Measurements from ENCODE around the gene TWF2. TPM values are rescaled to one million over a fixed set of nuclear protein-coding genes. Genes with fewer than 3 reads are reported as not detected.

TWF2 gene
- total RNA-seq, 1 experiment from 2014 or later = 44.8 TPM

DNA sequence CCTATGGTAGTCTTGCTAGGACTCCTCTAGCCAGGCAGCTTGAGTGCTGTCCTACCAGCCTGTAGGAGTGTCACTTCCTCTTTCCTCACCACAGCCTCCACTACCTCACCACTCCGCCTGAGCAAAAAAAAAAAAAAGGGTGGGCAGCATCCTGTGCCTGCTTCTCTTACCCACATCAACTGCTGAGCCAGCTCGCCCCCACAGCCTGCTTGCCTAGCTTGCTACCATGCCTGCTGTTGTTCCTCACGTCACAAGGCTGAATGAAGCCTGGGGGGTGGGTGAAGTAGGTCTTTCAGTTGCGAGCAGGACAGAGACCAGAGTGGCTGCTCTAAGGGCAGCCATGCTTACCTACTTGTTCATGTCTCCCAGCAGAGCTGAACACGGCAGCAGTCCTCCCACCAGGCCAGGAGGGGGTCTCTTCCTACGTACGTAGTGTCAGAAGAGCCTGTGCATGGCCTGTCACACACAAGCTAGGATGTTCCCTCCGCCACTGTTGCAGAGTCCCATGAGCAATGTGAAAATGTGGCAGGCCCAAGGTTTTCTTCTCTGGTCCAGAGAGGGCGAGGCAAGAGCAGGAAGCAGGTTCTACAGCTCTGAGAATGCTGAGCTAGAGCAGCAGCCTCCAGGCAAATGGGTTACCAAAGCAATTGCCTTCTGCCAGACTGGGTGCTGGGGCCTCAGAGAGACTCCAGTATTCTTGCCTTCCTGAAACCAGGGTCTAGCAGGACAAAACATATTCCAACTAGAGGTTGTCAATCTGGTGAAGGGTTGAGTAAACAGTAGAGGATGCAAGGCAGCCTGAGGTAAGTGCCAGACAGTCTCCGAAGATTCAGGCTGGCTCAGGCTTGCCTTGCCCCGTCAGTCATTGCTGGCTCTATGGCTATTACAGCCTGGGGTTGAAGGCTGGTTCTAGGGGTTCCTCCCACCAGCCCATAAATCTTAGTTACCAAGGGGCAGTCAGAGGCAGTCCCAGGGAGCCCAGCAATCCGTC lies 14.7 kb upstream of the TWF2 start:
- H3K27me3 ChIP-seq (ENCODE audit: insufficient read depth, low read length) = no peaks in the 10 kb centered on the region; the same call in 1 of the 2 replicates
- no peak overlapping the region for H2BK12ac ChIP-seq (ENCODE audit: insufficient read length, low read depth, low read length)
- no peak overlapping the region for H3K14ac ChIP-seq (ENCODE audit: insufficient read depth, low read length)
- H2AFZ ChIP-seq (ENCODE audit: low read length) = no peak overlapping the region
- no peak overlapping the region for H4K5ac ChIP-seq (ENCODE audit: insufficient read length, low read depth, low read length)
- no peak for DNase-seq
- no CpG with 5 or more reads among the region's 12 CpGs for WGBS (ENCODE audit: extremely low coverage, insufficient read length, low lambda C conversion rate)
- no peak overlapping the region for H3K18ac ChIP-seq (ENCODE audit: insufficient read length, low read depth, low read length)
- no peaks in the 10 kb centered on the region for H3K79me1 ChIP-seq (ENCODE audit: insufficient read depth, low read depth, low read length, poor library complexity, severe bottlenecking)
- H2AK5ac ChIP-seq (ENCODE audit: insufficient read length, low read length) = no peak overlapping the region
- no peak overlapping the region for H2BK15ac ChIP-seq (ENCODE audit: low read depth, low read length)
- no peak overlapping the region for H3K9ac ChIP-seq (ENCODE audit: extremely low read depth, insufficient read length, low read length)
- H3K23ac ChIP-seq (ENCODE audit: insufficient read length, low read depth, low read length) = no peak overlapping the region
- no peaks in the 10 kb centered on the region for H3K27me3 Mint-ChIP-seq (ENCODE audit: low read depth)
- H3K9me3 Mint-ChIP-seq = no peaks in the 10 kb centered on the region
- peaks cover 30 to 93% (median 59%) of the 10 kb centered on the region in 3 experiments; a peak in 6 of 7 replicates for H3K36me3 Mint-ChIP-seq (ENCODE audit: insufficient read depth in 1 of 3, low read depth in 3 of 3)
- H3K4me1 Mint-ChIP-seq = no peaks in the 10 kb centered on the region
- no peak overlapping the region for H4K8ac ChIP-seq (replicated peaks; ENCODE audit: insufficient read length, low read depth, low read length)
- no peak overlapping the region for H2BK5ac ChIP-seq (ENCODE audit: insufficient read length, low read length)
- H3K4me1 ChIP-seq (ENCODE audit: insufficient read depth, low read length) = no peaks in the 10 kb centered on the region
- no peak overlapping the region for H3K4me2 ChIP-seq (ENCODE audit: insufficient read depth, insufficient read length, low read length)
- no peak overlapping the region for H2BK120ac ChIP-seq (ENCODE audit: low read depth, low read length, poor library complexity, severe bottlenecking)
- no peak overlapping the region for H3K4me3 Mint-ChIP-seq
- TF ChIP-seq, protein P1, sequence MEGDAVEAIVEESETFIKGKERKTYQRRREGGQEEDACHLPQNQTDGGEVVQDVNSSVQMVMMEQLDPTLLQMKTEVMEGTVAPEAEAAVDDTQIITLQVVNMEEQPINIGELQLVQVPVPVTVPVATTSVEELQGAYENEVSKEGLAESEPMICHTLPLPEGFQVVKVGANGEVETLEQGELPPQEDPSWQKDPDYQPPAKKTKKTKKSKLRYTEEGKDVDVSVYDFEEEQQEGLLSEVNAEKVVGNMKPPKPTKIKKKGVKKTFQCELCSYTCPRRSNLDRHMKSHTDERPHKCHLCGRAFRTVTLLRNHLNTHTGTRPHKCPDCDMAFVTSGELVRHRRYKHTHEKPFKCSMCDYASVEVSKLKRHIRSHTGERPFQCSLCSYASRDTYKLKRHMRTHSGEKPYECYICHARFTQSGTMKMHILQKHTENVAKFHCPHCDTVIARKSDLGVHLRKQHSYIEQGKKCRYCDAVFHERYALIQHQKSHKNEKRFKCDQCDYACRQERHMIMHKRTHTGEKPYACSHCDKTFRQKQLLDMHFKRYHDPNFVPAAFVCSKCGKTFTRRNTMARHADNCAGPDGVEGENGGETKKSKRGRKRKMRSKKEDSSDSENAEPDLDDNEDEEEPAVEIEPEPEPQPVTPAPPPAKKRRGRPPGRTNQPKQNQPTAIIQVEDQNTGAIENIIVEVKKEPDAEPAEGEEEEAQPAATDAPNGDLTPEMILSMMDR (conservative IDR thresholded peaks at IDR 0.05) = no peak
- no peaks in the 10 kb centered on the region for H3K9me3 ChIP-seq (ENCODE audit: control insufficient read depth, low read depth, low read length)
- H3K4ac ChIP-seq (ENCODE audit: low read depth, low read length) = no peak overlapping the region
- H4K20me1 ChIP-seq (ENCODE audit: control insufficient read depth, insufficient read depth, insufficient read length) = no peaks in the 10 kb centered on the region
- no peaks in the 10 kb centered on the region for H3K23me2 ChIP-seq (ENCODE audit: insufficient read length, low read depth, low read length, poor library complexity, severe bottlenecking)
- H3K27ac Mint-ChIP-seq = peak overlapping the region; percentile 19 to 77 (median 44); a peak in 2 of 7 replicates
- no peak overlapping the region for H3K56ac ChIP-seq (ENCODE audit: insufficient read length, low read depth, low read length)
- no peak overlapping the region for H2BK20ac ChIP-seq (ENCODE audit: low read depth, low read length, poor library complexity, severe bottlenecking)
- H3K79me2 ChIP-seq (ENCODE audit: insufficient read depth, low read length) = no peaks in the 10 kb centered on the region
- H4K91ac ChIP-seq (ENCODE audit: insufficient read length, low read depth, low read length) = no peak overlapping the region
- no peak overlapping the region for H3K27ac ChIP-seq (ENCODE audit: insufficient read length, low read depth, low read length)
- no peak overlapping the region for H3T11ph ChIP-seq (ENCODE audit: low read length)
